Liver (tissue), 9 donors: Measurements from ENCODE around the gene FEV. TPM values are rescaled to one million over a fixed set of nuclear protein-coding genes. Genes with fewer than 3 reads are reported as not detected.

ENCODE experiments used
- DNase-seq: peaks from one replicate; pipeline ENCODE4 v3.0.0-alpha.2; 2017; ENCODE audit warnings: low spot score
- H3K27ac ChIP-seq, 2 donors: one replicate each; pipeline ENCODE4 v1.7.0; 2013; ENCODE audit warnings: inconsistent platforms in 2 of 2, low read length in 2 of 2, control low read depth in 1 of 2, low read depth in 1 of 2, mild to moderate bottlenecking in 1 of 2
- H3K27me3 ChIP-seq, 4 donors: one replicate each; pipeline versions ENCODE4 v1.6.1 to v1.7.0; 2013; ENCODE audit warnings: low read length in 3 of 4, inconsistent platforms in 1 of 4, mild to moderate bottlenecking in 1 of 4, moderate library complexity in 1 of 4; ENCODE audit not compliant: control insufficient read depth in 4 of 4, insufficient read depth in 4 of 4
- H3K36me3 ChIP-seq, 4 donors: one replicate each; pipeline versions ENCODE4 v1.6.1 to v1.7.0; 2013; ENCODE audit warnings: low read length in 3 of 4, mild to moderate bottlenecking in 3 of 4, low read depth in 1 of 4, moderate library complexity in 1 of 4; ENCODE audit not compliant: control insufficient read depth in 4 of 4, insufficient read depth in 3 of 4
- H3K4me1 ChIP-seq, 4 donors: one replicate each; pipeline versions ENCODE4 v1.6.1 to v1.7.0; 2013; ENCODE audit warnings: low read length in 3 of 4, mild to moderate bottlenecking in 3 of 4, moderate library complexity in 1 of 4; ENCODE audit not compliant: control insufficient read depth in 4 of 4, insufficient read depth in 4 of 4
- H3K4me3 ChIP-seq, 3 donors: one replicate each; pipeline versions ENCODE4 v1.6.1 to v1.7.0; 2013; ENCODE audit warnings: low read length in 3 of 3, control low read depth in 1 of 3, low read depth in 1 of 3, mild to moderate bottlenecking in 1 of 3
- H3K9ac ChIP-seq, 2 donors: one replicate each; pipeline ENCODE4 v1.7.0; 2013; ENCODE audit warnings: low read length in 2 of 2, mild to moderate bottlenecking in 2 of 2, moderate library complexity in 2 of 2, control low read depth in 1 of 2, low read depth in 1 of 2
- H3K9me3 ChIP-seq, 4 donors: one replicate each; pipeline versions ENCODE4 v1.6.1 to v1.7.0; 2013; ENCODE audit warnings: low read length in 3 of 4; ENCODE audit not compliant: control insufficient read depth in 4 of 4
- ATF3 ChIP-seq: IDR thresholded peaks from 2 replicates; pipeline ENCODE4 v1.6.1; 2016; ENCODE audit warnings: antibody characterized with exemption
- FOXA1 ChIP-seq: IDR thresholded peaks from 2 replicates; pipeline ENCODE4 v1.6.1; 2016; ENCODE audit warnings: antibody characterized with exemption
- GABPA ChIP-seq, 2 donors: IDR thresholded peaks in 1 of 2; conservative IDR thresholded peaks in 1 of 2; 2 replicates each; pipeline ENCODE4 v1.6.1; 2016; ENCODE audit warnings: antibody characterized with exemption in 2 of 2, mild to moderate bottlenecking in 1 of 2, moderate library complexity in 1 of 2
- HNF4G ChIP-seq: IDR thresholded peaks from 2 replicates; pipeline ENCODE4 v1.6.1; 2016; ENCODE audit warnings: antibody characterized with exemption
- JUND ChIP-seq, 2 donors: IDR thresholded peaks; 2 replicates each; pipeline ENCODE4 v1.6.1; 2016; ENCODE audit warnings: antibody characterized with exemption in 2 of 2
- MAX ChIP-seq: IDR thresholded peaks from 2 replicates; pipeline ENCODE4 v1.6.1; 2016; ENCODE audit warnings: antibody characterized with exemption
- NR2F2 ChIP-seq: IDR thresholded peaks from 2 replicates; pipeline ENCODE4 v1.6.1; 2016; ENCODE audit warnings: antibody characterized with exemption
- RAD21 ChIP-seq, 2 donors: IDR thresholded peaks; 2 replicates each; pipeline ENCODE4 v1.6.1; 2016; ENCODE audit warnings: antibody characterized with exemption in 2 of 2, mild to moderate bottlenecking in 2 of 2
- REST ChIP-seq: IDR thresholded peaks from 2 replicates; pipeline ENCODE4 v1.6.1; 2016; ENCODE audit warnings: antibody characterized with exemption, mild to moderate bottlenecking
- SP1 ChIP-seq: IDR thresholded peaks from 2 replicates; pipeline ENCODE4 v1.6.1; 2018; ENCODE audit warnings: antibody characterized with exemption, mild to moderate bottlenecking
- TAF1 ChIP-seq: conservative IDR thresholded peaks from 2 replicates; pipeline ENCODE4 v1.6.1; 2016; ENCODE audit warnings: antibody characterized with exemption, mild to moderate bottlenecking
- YY1 ChIP-seq: IDR thresholded peaks from 2 replicates; pipeline ENCODE4 v1.6.1; 2016; ENCODE audit warnings: antibody characterized with exemption, mild to moderate bottlenecking
- ZBTB33 ChIP-seq: IDR thresholded peaks from 2 replicates; pipeline ENCODE4 v1.6.1; 2016; ENCODE audit warnings: antibody characterized with exemption
- WGBS: extraction: QIAGEN DNeasy Blood & Tissue Kit; methylation state at CpG from one replicate; pipeline ENCODE4 v1.1.7; 2013; 5-methylcytosine and 5-hydroxymethylcytosine counted together
- polyA plus RNA-seq, 2 donors: library from polyadenylated mRNA; stranded (reverse) in 1 of 2; unstranded in 1 of 2; fragments of 200-250 nt in 1 of 2; fragments of >200 nt in 1 of 2; fragmentation: Nextera tagmentation in 1 of 2; extraction: Ambion mirVana in 1 of 2; gene quantifications; one replicate each; pipeline versions ENCODE4 v1.2.1 to v1.2.3, GENCODE V29; 2013 to 2015
- total RNA-seq, 2 donors: library from RNA; depleted of rRNA; stranded (reverse); fragments of >200 nt; gene quantifications; one replicate each; pipeline ENCODE4 v1.2.3, GENCODE V29; 2014
- donor health status: healthy.
- donor health status: healthy.
- donor health status: healthy.
- donor health status: healthy.
- donor health status: healthy.

FEV gene
- total and polyA plus RNA-seq, 4 donors = not detected

- H3K9me3 ChIP-seq = no peaks in the 10 kb centered on the region
- peaks cover 0 to 12% (median 5%) of the 10 kb centered on the region in 4 donors for H3K4me1 ChIP-seq
- H3K9ac ChIP-seq = no peak overlapping the region
- WGBS = 13% methylated on average over 34 of the region's 34 CpGs
- no peak for DNase-seq
- TF ChIP-seq REST = peak; percentile 91
- TF ChIP-seq YY1 = no peak
- TF ChIP-seq NR2F2 = no peak
- H3K36me3 ChIP-seq = no peaks in the 10 kb centered on the region
- H3K27me3 ChIP-seq = peaks cover 6 to 17% (median 9%) of the 10 kb centered on the region in 4 donors
- H3K27ac ChIP-seq = no peak overlapping the region
- H3K4me3 ChIP-seq = no peak overlapping the region
These were observed 23.1 kb downstream of the FEV start for GRCh38 chr2:218961651-218962570.

- Histone ChIP-seq H3K4me1 (peaks cover 0 to 12% (median 5%) of the 10 kb centered on the region in 4 donors), H3K9me3 (no peaks in the 10 kb centered on the region), H3K36me3 (no peaks in the 10 kb centered on the region), H3K9ac (no peak overlapping the region), H3K4me3 (no peak overlapping the region), H3K27ac (no peak overlapping the region), H3K27me3 (peaks cover 6 to 17% (median 9%) of the 10 kb centered on the region in 4 donors)
- WGBS = 9% methylated on average over 4 of the region's 4 CpGs
- TF ChIP-seq TAF1 (no peak), YY1 (no peak), GABPA (IDR thresholded peaks at IDR 0.05 in 1 of 2, conservative IDR thresholded peaks at IDR 0.05 in 1 of 2) (no peak), FOXA1 (no peak), HNF4G (no peak), RAD21 (IDR thresholded peaks at IDR 0.05) (no peak), JUND (IDR thresholded peaks at IDR 0.05) (no peak), MAX (no peak), SP1 (no peak), ZBTB33 (no peak), REST (no peak), NR2F2 (no peak), ATF3 (no peak)
- no peak for DNase-seq
These were observed 23.8 kb downstream of the FEV start for GRCh38 chr2:218961229-218961628.
